PC-3 (cell line): Measurements from ENCODE around the gene RELA. TPM values are rescaled to one million over a fixed set of nuclear protein-coding genes. Genes with fewer than 3 reads are reported as not detected.

Experiments used
- ATAC-seq: fragments of 200-7000 bp; cut with Tn5 transposase; 2 replicates; pipeline ENCODE4 v1.9.1; 2020; ENCODE audit warnings: mild to moderate bottlenecking, moderate library complexity
- BruUV-seq: library from RNA; stranded (reverse); fragments of 400-500 nt; replicated peaks from 2 replicates; lab custom pipeline; 2021; lab: Mats Ljungman, UMichigan
- CTCF ChIA-PET: fragments of 300-600 bp; sonication (Branson Sonifier 250); formaldehyde crosslinking; loops from one replicate; lab custom pipeline; 2022; ENCODE audit warnings: antibody characterized with exemption; lab: Charles Lee
- POLR2A ChIA-PET: fragments of 300-600 bp; sonication (Branson Sonifier 250); formaldehyde crosslinking; loops from one replicate; lab custom pipeline; 2022; ENCODE audit warnings: antibody characterized with exemption; ENCODE audit not compliant: unreplicated experiment; lab: Charles Lee
- DNase-seq: peaks from one replicate; pipeline ENCODE4 v3.0.0-alpha.2; 2015
- H2AFZ ChIP-seq: fragments of 300-600 bp; sonication (generic); 2 replicates; pipeline ENCODE4 v1.6.0; 2016; ENCODE audit warnings: antibody characterized with exemption, low read length
- H3F3A ChIP-seq: fragments of 300-600 bp; sonication (generic); one replicate; pipeline ENCODE4 v1.6.0; 2017; ENCODE audit warnings: antibody characterized with exemption, low read length, control low read depth, mild to moderate bottlenecking; ENCODE audit not compliant: unreplicated experiment
- H3K27ac ChIP-seq: fragments of 300-600 bp; sonication (generic); 2 replicates; pipeline ENCODE4 v1.5.1; 2016; ENCODE audit warnings: mild to moderate bottlenecking, low read length
- H3K27me3 ChIP-seq: fragments of 300-600 bp; sonication (generic); 2 replicates; pipeline ENCODE4 v1.6.1; 2016; ENCODE audit warnings: low read length, mixed read lengths
- H3K36me3 ChIP-seq: fragments of 300-600 bp; sonication (generic); 2 replicates; pipeline ENCODE4 v1.6.1; 2016; ENCODE audit warnings: low read depth, mixed run types, low read length, mixed read lengths
- H3K4me1 ChIP-seq: fragments of 300-600 bp; sonication (generic); 2 replicates; pipeline ENCODE4 v1.5.1; 2016; ENCODE audit warnings: low read length; ENCODE audit not compliant: insufficient read depth
- H3K4me2 ChIP-seq: fragments of 300-600 bp; sonication (generic); 2 replicates; pipeline ENCODE4 v1.6.0; 2016; ENCODE audit warnings: low read length
- H3K4me3 ChIP-seq: fragments of 300-600 bp; sonication (generic); 2 replicates; pipeline ENCODE4 v1.5.1; 2016; ENCODE audit warnings: mild to moderate bottlenecking, low read length, mixed read lengths
- H3K79me2 ChIP-seq: fragments of 300-600 bp; sonication (generic); 2 replicates; pipeline ENCODE4 v1.6.1; 2017; ENCODE audit warnings: low read length, mixed read lengths
- H3K9ac ChIP-seq: fragments of 300-600 bp; sonication (generic); 2 replicates; pipeline ENCODE4 v1.6.0; 2016; ENCODE audit warnings: mild to moderate bottlenecking, low read length
- H3K9me2 ChIP-seq: fragments of 300-600 bp; sonication (generic); replicated peaks from 2 replicates; pipeline ENCODE4 v1.6.1; 2016; ENCODE audit warnings: mixed run types, low read length, mixed read lengths
- H3K9me3 ChIP-seq: fragments of 300-600 bp; sonication (generic); 2 replicates; pipeline ENCODE4 v1.6.1; 2016; ENCODE audit warnings: low read length, mixed read lengths
- H4K20me1 ChIP-seq: fragments of 300-600 bp; sonication (generic); 2 replicates; pipeline ENCODE4 v1.6.1; 2016; ENCODE audit warnings: low read length, mixed read lengths
- CTCF ChIP-seq: fragments of 300-600 bp; sonication (generic); conservative IDR thresholded peaks from 2 replicates; pipeline ENCODE4 v1.5.1; 2017; ENCODE audit warnings: antibody characterized with exemption, low read depth, mild to moderate bottlenecking, low read length
- EZH2 ChIP-seq: fragments of 300-600 bp; sonication (generic); IDR thresholded peaks from one replicate; pipeline ENCODE4 v1.6.1; 2017; ENCODE audit warnings: antibody characterized with exemption, mild to moderate bottlenecking, low read length; ENCODE audit not compliant: unreplicated experiment
- EZH2phosphoT487 ChIP-seq: fragments of 300-600 bp; sonication (generic); IDR thresholded peaks from 2 replicates; pipeline ENCODE4 v1.6.1; 2018; ENCODE audit warnings: mild to moderate bottlenecking, antibody characterized with exemption, low read length, borderline replicate concordance
- intact Hi-C: fragments of 100-400 bp; cut with micrococcal nuclease; formaldehyde crosslinking; loops from 2 replicates; pipeline ENCODE4 v1.9.0; 2023
- total RNA-seq: library from RNA; depleted of rRNA; stranded (reverse); fragments of >200 nt; gene quantifications from 2 replicates; pipeline ENCODE4 v1.2.3, GENCODE V29; 2014

RELA gene
- total RNA-seq, 1 experiment from 2014 or later = 84.2 TPM

GRCh38 chr11:65634109-65634436, 28.6 kb downstream of the RELA start:
- intact Hi-C loops = no loop called here
- ChIA-PET POLR2A (no interaction called here), CTCF (no interaction called here)
- DNase-seq = no peak
- no peaks in the 10 kb centered on the region for H3K79me2 ChIP-seq
- no peak overlapping the region for H3K27ac ChIP-seq
- no peaks in the 10 kb centered on the region for H4K20me1 ChIP-seq
- H3K4me3 ChIP-seq = no peak overlapping the region
- H3K9me2 ChIP-seq = no peaks in the 10 kb centered on the region
- no peaks in the 10 kb centered on the region for H3K27me3 ChIP-seq
- TF ChIP-seq EZH2phosphoT487 (no peak), EZH2 (no peak), CTCF (no peak)
- BruUV-seq = no TSS peak
- H3K36me3 ChIP-seq = peaks cover 54% of the 10 kb centered on the region
- H3K4me1 ChIP-seq = peaks cover 7% of the 10 kb centered on the region
- no peak overlapping the region for H3K9ac ChIP-seq
- no peak overlapping the region for H3K4me2 ChIP-seq
- no peaks in the 10 kb centered on the region for H3K9me3 ChIP-seq
- H3F3A ChIP-seq = peaks cover 7% of the 10 kb centered on the region
- H2AFZ ChIP-seq = no peak overlapping the region
- no peak for ATAC-seq

GRCh38 chr11:65633390-65634108, 29.2 kb downstream of the RELA start:
- DNase-seq (no peak), ATAC-seq (no peak)
- Histone ChIP-seq H3K9me3 (no peaks in the 10 kb centered on the region), H3K27ac (no peak overlapping the region), H4K20me1 (no peaks in the 10 kb centered on the region), H3K36me3 (peaks cover 59% of the 10 kb centered on the region), H3K27me3 (no peaks in the 10 kb centered on the region), H3K4me2 (no peak overlapping the region), H3K9ac (no peak overlapping the region), H3K4me3 (no peak overlapping the region), H3K79me2 (no peaks in the 10 kb centered on the region), H2AFZ (no peak overlapping the region), H3K4me1 (peaks cover 6% of the 10 kb centered on the region), H3F3A (peaks cover 7% of the 10 kb centered on the region), H3K9me2 (no peaks in the 10 kb centered on the region)
- ChIA-PET CTCF (no interaction called here), POLR2A (no interaction called here)
- intact Hi-C loops = no loop called here
- TF ChIP-seq EZH2 = no peak
- TF ChIP-seq CTCF = no peak
- no peak for TF ChIP-seq EZH2phosphoT487
- no TSS peak for BruUV-seq

- no peaks in the 10 kb centered on the region for H3K9me2 ChIP-seq
- DNase-seq = no peak
- no TSS peak for BruUV-seq
- no peak for ATAC-seq
- H3K27ac ChIP-seq = no peak overlapping the region
- no peak overlapping the region for H3K4me2 ChIP-seq
- no peak overlapping the region for H3K9ac ChIP-seq
- POLR2A ChIA-PET = no interaction called here
- no peak overlapping the region for H3K4me3 ChIP-seq
- intact Hi-C loops = no loop called here
- CTCF ChIA-PET = no interaction called here
- H3K79me2 ChIP-seq = no peaks in the 10 kb centered on the region
- no peak overlapping the region for H2AFZ ChIP-seq
- no peaks in the 10 kb centered on the region for H3K9me3 ChIP-seq
- no peaks in the 10 kb centered on the region for H3K27me3 ChIP-seq
- peaks cover 68% of the 10 kb centered on the region for H3K36me3 ChIP-seq
- no peaks in the 10 kb centered on the region for H3K4me1 ChIP-seq
- H3F3A ChIP-seq = no peaks in the 10 kb centered on the region
- no peaks in the 10 kb centered on the region for H4K20me1 ChIP-seq
- TF ChIP-seq EZH2phosphoT487 = no peak
- TF ChIP-seq EZH2 = no peak
- TF ChIP-seq CTCF = no peak
These were observed 32.5 kb downstream of the RELA start for GRCh38 chr11:65630215-65630614.
